Measurements from ENCODE around the gene CCDC24.

CCDC24 gene

GRCh38 chr1:43991476-43992231 is at the start of gene CCDC24:
TSS of gene CCDC24 (plus strand) at chr1:43991599. CDS start at chr1:43991879, 280 bp downstream.
- TF ChIP-seq CTCF (IDR thresholded peaks at IDR 0.05), result no peak

GRCh38 chr1:43942411-43942810 is 49.0 kb upstream of the CCDC24 start:
- no peak for TF ChIP-seq CTCF (IDR thresholded peaks at IDR 0.05)

- TF ChIP-seq CTCF (IDR thresholded peaks at IDR 0.05), result no peak
Observed at GRCh38 chr1:43944860-43945259, 46.5 kb upstream of the CCDC24 start.

GRCh38 chr1:43945674-43946235 is 45.6 kb upstream of the CCDC24 start:
- no peak for TF ChIP-seq CTCF (IDR thresholded peaks at IDR 0.05)

- TF ChIP-seq CTCF (IDR thresholded peaks at IDR 0.05), result peak; percentile 73
Observed at GRCh38 chr1:43946236-43947060, 45.0 kb upstream of the CCDC24 start, which contains the start of gene IPO13. TSS of gene IPO13 (plus strand) at chr1:43946950. CDS start at chr1:43947601, 651 bp downstream.

GRCh38 chr1:43947061-43947873 is 44.1 kb upstream of the CCDC24 start:
- no peak for TF ChIP-seq CTCF (IDR thresholded peaks at IDR 0.05)
